Dermis blood vessel endothelial cell (primary cell): ENCODE data around the gene ZBTB7C. TPM values are rescaled to one million over a fixed set of nuclear protein-coding genes. Genes with fewer than 3 reads are reported as not detected.
"Not testable (repeated sequence)": the region's sequence is repeated elsewhere in the genome, so short reads cannot be mapped to it uniquely, and the experiment has no call there.

Experiments
- DNase-seq: peaks from one replicate; pipeline ENCODE4 v3.0.0; 2010
- total RNA-seq: library from RNA; depleted of rRNA; stranded (reverse); fragments of >200 nt; gene quantifications from 2 replicates; pipeline ENCODE4 v1.2.3, GENCODE V29; 2014

The ZBTB7C gene
- total RNA-seq = under 0.01 TPM in 1 of 2 replicates, not detected in the other

DNA sequence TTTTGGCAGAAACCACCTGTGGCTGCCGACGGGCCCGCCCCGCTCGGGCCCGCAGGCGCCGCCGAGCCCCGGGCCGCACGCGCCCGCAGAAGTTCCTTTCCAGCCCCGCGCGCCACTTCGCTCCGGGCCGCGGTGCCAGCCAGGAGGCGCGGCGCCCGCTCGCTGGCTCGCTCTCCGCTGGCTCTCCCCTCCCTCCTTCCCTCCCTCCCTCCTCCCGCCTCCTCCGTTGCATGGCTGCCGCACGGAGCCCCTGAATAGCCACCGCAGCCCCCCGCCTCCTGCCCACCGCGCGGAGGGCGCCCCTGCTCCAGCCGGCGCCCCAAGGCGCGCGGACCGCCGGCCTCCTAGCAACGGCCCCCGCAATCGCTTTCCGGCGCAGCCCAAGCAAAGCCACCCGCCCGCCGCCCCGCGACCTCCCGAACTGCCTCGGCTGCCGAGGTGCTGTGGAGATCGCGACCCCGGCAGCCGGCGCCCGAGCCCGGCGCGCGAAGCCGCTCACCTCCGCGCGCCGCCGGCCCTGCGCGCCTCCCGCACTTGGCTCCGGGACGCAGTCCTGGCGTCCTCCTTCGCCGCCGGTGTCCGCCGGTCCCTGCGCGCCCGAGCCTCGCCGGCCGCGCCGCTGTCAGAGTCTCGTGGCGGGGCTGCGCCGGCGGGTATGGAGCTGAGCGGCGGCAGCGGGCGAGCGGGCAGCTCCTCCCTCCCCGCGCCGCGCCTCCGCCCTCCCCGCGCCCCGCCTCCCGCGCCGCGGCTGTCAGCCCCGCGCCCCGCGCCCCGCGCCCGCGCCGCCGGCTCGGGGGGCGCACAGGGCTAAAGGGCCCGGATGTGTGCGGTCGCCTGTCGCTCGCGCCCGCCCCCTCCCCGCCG, at the start of gene ZBTB7C:
Gene ZBTB7C (minus strand): TSS at position 657 of the 864 bp plus-strand sequence.
- DNase-seq = peak; percentile 43

DNA sequence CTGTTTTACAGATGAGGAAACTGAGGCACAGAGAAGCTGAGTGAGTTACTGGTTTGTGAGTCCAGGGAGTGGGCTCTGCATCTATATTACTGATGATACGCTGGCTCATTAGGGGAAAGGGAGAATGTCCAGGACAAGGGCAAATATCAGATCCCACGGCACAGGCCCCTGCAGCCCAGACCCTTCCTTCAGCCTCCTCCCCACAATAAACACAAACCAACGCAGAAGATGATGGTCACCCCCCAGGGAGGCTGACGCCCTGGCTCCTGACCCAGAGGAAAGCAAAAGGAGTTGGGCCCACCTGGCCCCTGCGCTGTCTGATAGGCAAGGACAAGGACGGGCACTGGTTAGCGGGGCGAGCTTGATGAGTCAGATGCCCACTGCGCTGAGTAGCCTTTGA, 47.7 kb upstream of the ZBTB7C start:
- no peak for DNase-seq

DNA sequence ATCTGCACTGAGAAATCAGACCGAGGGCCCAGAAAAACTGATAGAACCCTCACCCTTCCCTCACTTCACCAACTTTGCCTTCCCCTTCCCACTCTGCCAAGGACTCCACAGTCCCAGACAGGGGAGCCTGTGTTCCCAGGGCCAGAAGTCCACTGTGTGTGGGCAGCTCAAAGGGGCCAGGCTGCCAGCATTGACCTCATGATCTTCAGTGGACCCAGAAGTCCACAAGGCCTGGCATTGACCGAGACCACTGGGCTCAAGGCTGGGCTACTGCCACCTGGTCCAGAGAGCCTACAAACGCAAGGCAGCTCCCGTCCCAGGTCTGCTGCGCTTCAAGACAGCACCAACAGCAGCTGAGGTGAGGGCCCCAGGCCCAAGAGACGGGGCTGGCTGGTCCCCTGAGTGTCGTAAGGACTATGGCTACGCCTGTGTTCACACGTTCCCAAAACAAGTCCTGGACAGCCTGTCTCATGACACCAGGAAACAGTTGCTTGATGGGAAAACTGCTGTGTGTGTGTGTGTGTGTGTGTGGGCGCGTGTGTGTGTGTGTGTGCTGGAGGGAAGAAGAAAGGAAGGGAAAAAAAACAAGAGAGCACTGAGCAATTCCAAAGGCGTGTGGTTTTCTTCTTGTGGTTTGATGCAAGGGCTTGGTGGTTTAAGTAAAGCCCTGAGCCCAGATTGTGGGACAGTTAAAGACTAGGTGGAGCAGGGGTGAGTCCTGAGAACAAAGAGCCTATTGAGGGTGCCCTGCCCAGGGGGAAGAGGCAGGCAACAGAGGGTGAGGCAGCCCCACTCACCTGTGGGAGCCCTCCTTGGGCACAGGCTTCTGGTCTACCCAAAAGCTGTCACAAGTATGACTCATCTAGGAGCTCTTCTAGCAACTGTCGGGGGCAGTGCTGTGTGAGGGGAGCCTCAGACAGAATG, 46.6 kb upstream of the ZBTB7C start:
- no peak for DNase-seq

DNA sequence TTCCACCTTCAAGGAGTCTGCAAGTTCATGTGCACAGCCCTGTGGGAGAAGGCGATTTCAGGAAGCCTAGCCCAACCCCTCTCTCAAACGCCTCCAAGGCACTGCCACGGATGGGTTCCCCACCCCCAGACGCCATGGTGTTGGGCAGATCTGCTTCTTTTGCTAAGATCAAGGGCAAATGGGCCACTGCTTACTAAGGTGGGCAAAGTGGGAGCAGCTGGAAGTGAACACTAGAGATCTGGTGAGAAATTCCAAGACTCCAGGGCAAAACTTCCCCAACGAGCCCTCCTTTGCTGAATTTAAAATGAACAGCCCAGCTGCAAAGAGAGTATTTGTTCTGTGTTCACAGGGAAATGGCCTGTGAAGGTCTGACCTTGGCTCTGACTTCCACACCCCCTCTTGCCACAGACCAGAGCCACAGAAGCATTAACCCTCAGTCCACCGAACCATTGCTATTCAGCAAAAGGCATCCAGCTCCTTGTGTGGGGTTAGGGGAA, 45.1 kb upstream of the ZBTB7C start:
- DNase-seq = no peak

DNA sequence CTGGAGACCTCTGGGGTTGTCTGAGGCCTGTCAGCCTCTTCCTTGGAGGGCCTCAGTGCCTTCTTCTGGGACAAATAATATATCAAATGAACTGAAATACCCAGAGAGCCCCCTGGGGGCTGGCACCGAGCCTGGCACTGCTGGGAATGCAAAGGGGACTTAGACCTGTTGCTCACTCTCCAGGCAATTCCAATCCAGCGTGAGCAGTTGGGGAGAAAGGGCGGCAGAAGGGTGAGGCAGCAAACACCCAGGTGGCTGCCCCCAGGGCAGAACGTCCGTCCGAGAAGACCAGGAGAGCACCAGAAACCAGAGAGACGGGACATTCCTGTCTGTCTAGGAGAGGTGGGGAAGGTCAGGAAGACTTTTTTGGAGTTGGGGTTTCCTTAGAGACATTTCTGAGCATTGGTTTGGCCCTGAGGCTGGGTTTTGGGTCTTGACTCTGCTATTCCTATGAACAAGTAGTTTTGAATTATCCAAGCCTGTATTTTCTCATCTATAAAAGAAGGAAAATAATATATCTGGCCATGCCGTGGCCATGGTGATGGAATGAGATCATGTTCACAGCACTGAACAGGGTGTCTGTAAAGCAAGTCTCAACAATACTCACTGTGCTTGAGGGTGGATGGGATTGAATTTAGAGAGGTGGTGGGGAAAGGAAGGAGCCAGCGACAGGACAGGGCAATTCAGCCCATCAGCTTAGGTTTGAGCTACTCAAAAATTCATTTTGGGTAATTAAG, 44.3 kb upstream of the ZBTB7C start:
- no peak for DNase-seq

DNA sequence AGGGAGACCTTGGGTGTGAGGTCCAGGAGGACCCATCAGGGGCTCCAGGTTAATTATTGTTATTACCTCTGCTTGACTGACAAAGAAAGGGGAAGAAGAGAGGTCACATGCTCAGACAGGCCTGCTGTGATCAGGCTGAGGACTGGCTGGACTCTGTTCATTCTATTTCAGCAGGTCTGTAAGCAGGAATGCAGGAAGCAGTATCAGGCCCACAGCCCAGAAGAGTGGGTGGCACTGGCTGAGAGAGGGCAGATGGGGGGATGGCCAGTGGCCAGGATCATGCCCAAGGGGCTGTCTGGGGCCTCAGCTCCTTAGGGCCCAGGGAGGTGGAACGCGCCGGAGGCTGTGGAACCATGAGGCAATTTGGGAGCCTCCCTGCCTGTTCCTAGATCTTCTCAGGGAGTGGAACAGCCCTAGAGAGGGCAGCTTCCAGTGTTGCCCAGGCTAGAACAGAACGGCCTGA, 43.7 kb upstream of the ZBTB7C start:
- DNase-seq = no peak

DNA sequence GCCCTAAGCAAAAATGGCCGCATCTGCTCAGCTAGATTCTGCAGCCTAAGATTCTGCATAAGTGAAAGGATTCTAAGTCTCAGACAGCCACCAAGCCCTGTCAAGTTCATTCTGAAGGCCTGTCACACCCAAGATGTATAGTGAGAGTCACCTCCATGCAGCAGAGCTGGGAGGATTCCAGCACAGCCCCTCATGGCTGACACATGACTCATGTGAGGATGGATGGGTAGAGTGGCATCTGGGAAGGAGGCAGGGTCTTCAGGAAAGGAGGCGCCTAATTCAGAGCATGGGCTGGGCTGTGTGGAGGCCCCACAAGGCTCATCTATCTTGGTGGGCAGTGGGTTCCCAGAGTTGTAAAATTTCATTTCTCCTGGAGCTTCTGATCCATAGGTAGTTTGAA, 41.5 kb upstream of the ZBTB7C start:
- DNase-seq = no peak

DNA sequence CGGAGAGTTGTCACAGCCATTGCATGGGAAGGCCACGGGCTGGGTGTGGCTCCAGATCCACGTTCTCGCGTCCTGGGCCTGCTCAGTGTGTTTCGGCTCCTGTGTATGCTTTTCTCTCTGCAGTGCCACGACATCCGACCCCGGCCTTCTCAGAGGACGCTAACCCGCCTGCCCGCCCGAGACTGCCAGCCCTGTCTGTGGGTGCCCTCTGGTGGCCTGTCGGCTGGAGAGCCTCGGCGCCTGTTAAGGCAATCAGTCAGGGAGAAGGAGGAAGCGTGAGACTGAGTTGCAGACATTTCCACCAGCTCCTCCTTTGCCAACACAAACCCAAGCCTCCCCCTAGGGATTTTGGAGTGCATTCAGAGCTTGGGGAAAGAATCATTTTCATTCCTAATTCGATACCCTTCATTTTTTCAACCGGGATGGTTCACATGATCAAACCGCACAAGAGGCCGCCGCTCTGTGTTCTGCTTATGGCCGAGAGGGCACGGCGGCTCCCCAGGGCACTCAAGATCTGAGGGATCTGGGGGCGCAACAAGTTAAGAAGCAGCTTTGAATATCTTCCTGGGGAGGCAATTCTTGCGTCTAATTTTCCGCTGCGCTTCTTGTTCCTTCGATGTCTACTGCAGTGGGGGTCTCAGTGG, 37.5 kb upstream of the ZBTB7C start:
- DNase-seq = peak; percentile 84

DNA sequence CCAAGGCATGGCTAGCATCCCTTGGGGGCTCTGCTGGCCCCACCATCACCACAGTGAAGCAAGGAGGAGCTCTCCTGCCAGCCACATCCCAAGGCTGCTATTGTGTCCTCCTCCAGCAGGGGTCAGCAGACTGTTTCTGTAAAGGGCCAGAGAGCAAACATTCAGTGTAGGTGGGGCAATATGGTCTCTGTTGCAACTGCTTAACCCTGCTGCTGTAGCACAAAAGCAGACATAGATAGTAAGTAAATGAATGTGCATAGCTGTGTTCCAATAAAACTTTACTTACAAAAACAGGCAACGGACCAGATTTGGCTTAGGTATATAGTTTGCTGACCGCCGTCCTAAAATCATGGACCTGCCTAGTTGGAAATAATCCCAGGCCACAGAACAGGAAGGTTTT, 36.4 kb upstream of the ZBTB7C start:
- DNase-seq = peak; percentile 85

DNA sequence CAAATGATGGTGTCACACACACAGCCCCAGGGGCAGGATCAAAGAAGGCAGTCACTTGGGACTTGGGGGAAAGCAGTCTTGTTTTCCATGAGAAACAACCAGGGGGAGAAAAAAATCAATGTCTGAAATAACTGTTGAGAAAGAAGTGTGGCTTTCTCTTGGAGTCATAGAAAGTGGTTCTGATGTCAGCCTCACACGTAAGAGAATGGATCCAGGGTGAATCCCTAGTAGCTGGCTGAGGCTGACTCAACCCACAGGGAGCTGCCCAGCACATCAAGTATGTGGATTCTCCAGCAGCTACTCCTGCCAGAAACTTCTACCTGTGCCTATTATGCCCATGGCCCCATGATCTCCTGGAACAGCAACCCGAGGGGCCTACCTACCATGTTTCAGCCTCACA, 33.6 kb upstream of the ZBTB7C start:
- DNase-seq = no peak

DNA sequence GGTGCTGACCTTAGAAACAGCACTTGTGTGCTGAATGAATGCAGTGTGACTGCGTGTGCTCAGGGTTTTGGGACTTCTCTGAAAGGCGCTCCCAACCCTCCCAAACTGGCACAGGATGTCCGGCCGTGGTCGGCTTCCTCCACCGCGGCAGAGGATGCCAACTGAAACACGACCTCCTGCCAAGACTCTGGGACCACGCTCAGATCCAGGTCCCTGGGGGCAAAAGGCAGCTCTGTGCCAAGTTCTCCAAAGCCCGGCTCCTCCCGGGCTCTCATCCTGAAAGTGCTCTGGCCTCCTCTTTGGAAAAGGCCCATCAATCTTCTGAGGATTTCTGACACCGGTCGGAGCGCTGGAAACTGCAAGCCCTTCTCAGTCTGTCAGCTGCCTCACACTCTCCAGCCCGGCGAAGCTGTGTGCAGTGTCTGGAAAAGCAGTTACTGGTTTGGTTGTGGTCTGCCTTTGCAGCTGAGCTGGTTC, 32.3 kb upstream of the ZBTB7C start:
- DNase-seq = peak; percentile 48

DNA sequence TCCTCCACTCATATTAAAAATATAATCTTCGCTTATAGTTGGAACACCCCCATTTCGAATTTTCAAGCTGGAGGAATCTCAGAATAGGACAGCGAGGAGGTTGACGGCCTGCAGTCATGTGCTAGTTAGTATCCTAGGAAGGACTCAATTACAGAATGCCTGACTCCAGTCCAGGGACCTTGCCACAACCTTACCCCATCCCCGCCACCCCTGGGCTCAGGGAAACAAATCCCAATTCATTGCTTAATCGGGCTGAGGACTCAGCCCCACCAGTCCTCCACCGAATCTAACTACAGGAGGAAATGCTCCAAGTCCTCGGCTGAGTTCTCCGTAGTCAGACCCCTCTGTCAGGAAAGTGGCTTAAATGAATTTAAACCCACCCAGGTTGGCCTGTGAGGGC, 31.7 kb upstream of the ZBTB7C start:
- no peak for DNase-seq

DNA sequence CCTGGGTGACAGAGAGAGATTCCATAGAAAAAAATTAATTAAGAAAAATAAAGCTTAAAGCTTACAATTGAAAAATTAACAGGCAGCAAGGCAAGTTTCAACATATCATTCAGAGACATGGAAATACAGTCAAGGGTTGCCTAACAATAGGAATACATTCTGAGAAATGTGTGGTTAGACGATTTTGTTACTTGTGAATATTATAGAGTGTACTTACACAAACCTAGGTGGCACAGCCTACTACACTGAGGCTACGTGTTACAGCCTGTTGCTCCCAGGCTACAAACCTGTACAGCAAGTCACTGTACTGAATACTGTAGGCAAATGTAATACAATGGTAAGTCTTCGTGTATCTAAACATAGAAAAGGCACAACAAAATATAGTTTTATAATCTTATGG, 27.7 kb upstream of the ZBTB7C start:
- no peak for DNase-seq

DNA sequence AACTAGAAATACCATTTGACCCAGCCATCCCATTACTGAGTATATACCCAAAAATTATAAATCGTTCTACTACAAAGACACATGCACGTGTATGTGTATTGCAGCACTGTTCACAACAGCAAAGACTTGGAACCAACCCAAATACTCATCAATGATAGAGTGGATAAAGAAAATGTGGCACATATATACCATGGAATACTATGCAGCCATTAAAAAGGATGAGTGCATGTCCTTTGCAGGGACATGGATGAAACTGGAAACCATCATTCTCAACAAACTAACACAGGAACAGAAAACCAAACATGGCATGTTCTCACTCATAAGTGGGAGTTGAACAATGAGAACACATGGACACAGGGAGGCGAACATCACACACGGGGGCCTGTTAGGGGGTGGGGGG, 25.2 kb upstream of the ZBTB7C start:
- DNase-seq = not testable (repeated sequence)

DNA sequence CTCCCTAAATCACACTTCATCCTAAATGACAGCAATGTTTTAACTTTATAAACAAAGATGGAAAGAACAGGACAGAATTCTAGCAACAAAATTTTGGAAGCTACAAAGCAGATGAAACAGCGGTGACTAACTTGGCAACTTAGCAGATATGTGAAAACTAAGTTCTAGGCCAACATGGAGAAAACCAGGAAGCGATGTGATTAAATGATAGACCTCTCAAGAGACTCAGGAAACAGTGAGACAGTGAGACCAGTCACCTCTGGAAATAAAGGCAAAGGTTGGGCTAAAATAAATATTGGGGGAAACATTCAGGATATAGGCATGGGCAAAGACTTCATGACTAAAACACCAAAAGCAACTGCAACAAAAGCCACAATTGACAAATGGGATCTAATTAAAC, 24.4 kb upstream of the ZBTB7C start:
- no peak for DNase-seq

DNA sequence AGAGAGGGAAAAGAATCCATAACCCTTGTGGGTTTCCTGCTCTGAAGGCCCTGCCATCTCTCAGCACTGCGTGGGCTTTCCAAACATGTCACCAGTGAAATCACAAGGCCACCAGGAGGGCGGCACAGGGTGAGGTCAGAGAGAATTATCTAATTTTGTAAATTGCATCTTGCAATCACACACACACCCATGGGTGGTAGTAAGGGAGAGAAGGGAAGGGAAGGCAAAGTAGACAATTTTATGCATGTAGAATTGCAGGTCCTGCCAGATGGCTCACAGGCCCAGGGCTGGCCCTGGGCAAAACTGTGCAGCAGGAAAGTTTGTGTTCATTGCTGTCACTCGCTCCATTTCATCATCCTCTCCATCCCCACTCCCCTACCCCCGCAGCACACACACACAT, 21.0 kb upstream of the ZBTB7C start:
- DNase-seq = no peak

DNA sequence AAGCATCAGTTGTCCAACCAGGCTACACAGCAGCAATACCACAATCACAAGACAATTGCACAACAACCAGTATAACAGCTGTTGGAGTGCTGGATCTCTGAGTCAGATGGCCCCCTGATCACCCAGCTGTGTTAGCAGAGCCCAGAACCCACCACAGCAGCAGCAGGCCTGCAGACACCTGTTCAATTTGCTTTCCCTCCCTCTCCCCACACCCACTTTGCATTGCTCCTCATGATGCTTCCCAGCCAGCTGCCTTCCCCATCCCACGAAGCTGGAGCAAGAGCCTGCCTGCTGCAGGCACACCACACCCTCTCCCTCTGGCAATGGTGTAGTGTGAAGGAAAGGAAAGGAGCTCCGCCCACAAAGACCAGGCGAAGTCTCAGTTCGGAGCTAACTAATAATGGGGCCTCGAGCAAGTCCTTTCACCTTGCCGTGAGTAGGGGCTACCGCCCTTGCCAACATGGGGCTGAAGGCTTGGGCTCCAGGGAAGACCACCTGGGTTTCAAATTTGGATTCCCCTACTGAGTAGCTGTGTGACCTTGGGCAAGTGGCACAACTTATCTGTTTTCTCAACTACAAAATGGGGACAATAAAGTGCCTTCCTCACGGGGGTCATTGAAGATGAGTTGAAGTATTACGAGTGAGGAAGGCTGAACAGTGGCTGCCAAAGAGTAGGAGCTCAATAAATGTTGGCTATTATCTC, 19.4 kb upstream of the ZBTB7C start:
- DNase-seq = no peak

DNA sequence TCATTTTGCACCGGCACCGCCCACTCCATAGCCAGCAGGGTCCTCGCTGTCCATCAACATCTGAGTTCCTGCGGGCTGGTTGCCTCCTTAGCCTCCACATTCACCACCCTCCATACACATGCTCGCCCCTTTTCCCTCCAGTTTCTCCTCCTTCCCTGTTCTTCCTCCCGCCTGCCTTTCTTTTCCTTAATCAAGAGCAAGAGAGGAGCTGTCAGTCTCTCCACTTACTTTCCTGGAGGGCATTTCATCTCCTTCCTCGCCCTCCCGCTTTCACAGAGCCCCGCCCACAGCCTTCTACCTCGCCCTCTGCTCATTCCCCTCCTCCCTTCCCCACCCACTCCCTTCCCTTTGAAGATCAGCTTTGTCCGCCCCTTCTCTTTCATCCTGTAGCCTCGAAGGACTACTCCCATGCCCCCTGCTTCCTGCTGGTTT, 13.8 kb upstream of the ZBTB7C start:
- DNase-seq = no peak

DNA sequence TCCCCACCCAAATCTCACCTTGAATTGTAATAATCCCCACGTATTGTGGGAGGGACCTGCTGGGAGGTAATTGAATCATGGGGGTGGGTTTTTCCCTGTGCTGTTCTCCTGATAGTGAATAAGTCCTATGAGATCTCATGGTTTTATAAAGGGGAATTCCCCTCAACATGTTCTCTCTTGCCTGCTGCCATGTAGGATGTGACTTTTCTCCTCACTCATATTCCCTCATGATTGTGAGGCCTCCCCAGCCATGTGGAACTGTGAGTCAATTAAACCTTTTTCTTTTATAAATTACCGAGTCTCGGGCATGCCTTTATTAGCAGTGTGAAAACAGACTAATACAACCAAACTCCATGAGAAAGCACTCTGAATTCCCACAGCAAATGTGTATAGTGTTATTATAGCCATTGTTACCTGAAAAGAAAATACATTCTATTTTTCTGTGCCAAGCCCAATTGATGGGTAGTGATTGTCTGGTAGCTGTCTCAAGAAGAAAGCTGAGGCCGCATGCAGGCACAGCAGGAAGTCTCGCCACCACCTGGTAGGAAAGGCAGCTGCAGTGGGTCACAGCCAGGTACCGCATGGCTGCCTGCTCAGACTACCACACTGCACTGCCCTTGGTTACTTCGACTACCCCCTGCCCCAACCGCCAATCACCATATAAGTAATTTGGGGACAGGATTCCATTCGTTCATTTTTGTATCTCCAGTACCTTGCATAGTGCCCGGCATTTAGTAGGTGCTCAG, 10.3 kb upstream of the ZBTB7C start:
- DNase-seq = no peak

DNA sequence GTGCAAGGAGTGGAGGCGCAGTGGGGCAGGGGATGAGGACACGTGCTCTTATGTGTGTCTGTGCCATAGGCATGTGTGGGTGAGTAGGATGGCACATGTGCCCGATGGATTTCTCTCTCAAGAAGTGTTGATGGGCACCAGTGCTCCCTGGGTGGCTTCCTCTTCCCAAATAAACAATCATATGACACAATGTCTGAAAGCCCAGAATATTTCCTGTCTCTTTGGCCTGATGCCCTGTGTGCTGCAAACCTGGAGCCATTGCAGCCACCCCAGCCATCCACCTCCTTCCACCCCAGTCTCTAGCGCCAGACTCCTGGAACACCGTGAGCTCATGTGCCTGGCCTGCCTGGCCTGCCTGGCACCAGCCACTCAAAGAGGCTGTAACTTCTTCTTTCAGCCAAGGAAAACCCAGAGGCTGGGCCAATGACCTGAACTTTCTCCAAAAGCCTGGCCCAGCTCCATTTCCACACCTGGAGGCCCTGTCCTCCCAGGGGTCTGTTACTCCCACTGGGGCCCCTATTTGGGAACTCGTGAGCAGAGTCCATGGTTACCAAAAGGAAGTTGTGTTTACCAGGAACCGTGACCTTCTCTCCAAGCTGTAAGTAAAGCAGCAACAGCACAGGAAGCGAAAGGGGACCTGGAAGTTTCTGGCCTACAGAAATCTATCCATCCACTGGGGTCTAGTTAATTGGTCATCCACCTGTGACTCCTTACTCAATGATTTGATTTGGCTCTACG, 9.5 kb upstream of the ZBTB7C start:
- DNase-seq = peak; percentile 5
